Hepatocyte (in vitro differentiated cells): Measurements from ENCODE around the gene WNT7B. TPM values are rescaled to one million over a fixed set of nuclear protein-coding genes. Genes with fewer than 3 reads are reported as not detected.

ENCODE experiments used
- DNase-seq: peaks from one replicate; pipeline ENCODE4 v3.0.0-alpha.2; 2016; ENCODE audit warnings: low spot score
- H2AFZ ChIP-seq: fragments of 200-600 bp; sonication (generic); 2 replicates; pipeline ENCODE4 v1.6.0; 2016; ENCODE audit warnings: antibody characterized with exemption, mild to moderate bottlenecking
- H3K27ac ChIP-seq: fragments of 200-600 bp; sonication (generic); 2 replicates; pipeline ENCODE4 v1.5.1; 2016; ENCODE audit warnings: mild to moderate bottlenecking
- H3K27me3 ChIP-seq: fragments of 200-600 bp; sonication (generic); 2 replicates; pipeline ENCODE4 v1.6.1; 2016
- H3K36me3 ChIP-seq: fragments of 200-600 bp; sonication (generic); replicated peaks from 2 replicates; pipeline ENCODE4 v1.5.1; 2016; ENCODE audit warnings: low read depth; ENCODE audit not compliant: insufficient read depth
- H3K4me1 ChIP-seq: fragments of 200-600 bp; sonication (generic); 2 replicates; pipeline ENCODE4 v1.5.1; 2016; ENCODE audit warnings: mild to moderate bottlenecking, moderate library complexity; ENCODE audit not compliant: insufficient read depth
- H3K4me2 ChIP-seq: fragments of 200-600 bp; sonication (generic); 2 replicates; pipeline ENCODE4 v1.6.0; 2016
- H3K4me3 ChIP-seq: fragments of 200-600 bp; sonication (generic); 2 replicates; pipeline ENCODE4 v1.5.1; 2016; ENCODE audit warnings: mild to moderate bottlenecking
- H3K79me2 ChIP-seq: fragments of 200-600 bp; sonication (generic); 2 replicates; pipeline ENCODE4 v1.6.0; 2017; ENCODE audit warnings: mild to moderate bottlenecking
- H3K9me2 ChIP-seq: fragments of 200-600 bp; sonication (generic); replicated peaks from 2 replicates; pipeline ENCODE4 v1.6.0; 2017; ENCODE audit warnings: mild to moderate bottlenecking; ENCODE audit not compliant: insufficient read depth
- H3K9me3 ChIP-seq: fragments of 200-600 bp; sonication (generic); 2 replicates; pipeline ENCODE4 v1.5.1; 2016; ENCODE audit warnings: low read depth, mild to moderate bottlenecking
- H4K20me1 ChIP-seq: fragments of 200-600 bp; sonication (generic); 2 replicates; pipeline ENCODE4 v1.6.0; 2016; ENCODE audit warnings: mild to moderate bottlenecking; ENCODE audit not compliant: insufficient read depth, poor library complexity, severe bottlenecking
- EZH2 ChIP-seq: fragments of 200-600 bp; sonication (generic); IDR thresholded peaks from 2 replicates; pipeline ENCODE4 v1.6.1; 2016; ENCODE audit warnings: antibody characterized with exemption, mild to moderate bottlenecking, borderline replicate concordance
- EZH2phosphoT487 ChIP-seq: fragments of 200-600 bp; sonication (generic); IDR thresholded peaks from one replicate; pipeline ENCODE4 v1.6.1; 2018; ENCODE audit warnings: antibody characterized with exemption, mild to moderate bottlenecking, low read depth, moderate library complexity; ENCODE audit not compliant: unreplicated experiment, severe bottlenecking
- WGBS: methylation state at CpG from one replicate; pipeline ENCODE4 v1.1.6; 2016; ENCODE audit warnings: low lambda C conversion rate; ENCODE audit errors: missing lambda C conversion rate; 5-methylcytosine and 5-hydroxymethylcytosine counted together
- polyA plus RNA-seq: library from polyadenylated mRNA; unstranded; fragments of >200 nt; fragmentation: Nextera tagmentation; extraction: Ambion mirVana; gene quantifications from 2 replicates; pipeline ENCODE4 v1.2.1, GENCODE V29; 2016
- total RNA-seq: library from RNA; depleted of rRNA; stranded (reverse); fragments of >200 nt; gene quantifications from 2 replicates; pipeline ENCODE4 v1.2.3, GENCODE V29; 2014
- TF ChIP-seq, protein P1 (sequence below): fragments of 200-600 bp; sonication (generic); IDR thresholded peaks from 2 replicates; pipeline ENCODE4 v1.5.1; 2016; ENCODE audit warnings: antibody characterized with exemption, mild to moderate bottlenecking; ENCODE audit not compliant: poor library complexity

Gene WNT7B
- total and polyA plus RNA-seq, 2 experiments from 2014 or later: 1.9 to 2.4 TPM

DNA sequence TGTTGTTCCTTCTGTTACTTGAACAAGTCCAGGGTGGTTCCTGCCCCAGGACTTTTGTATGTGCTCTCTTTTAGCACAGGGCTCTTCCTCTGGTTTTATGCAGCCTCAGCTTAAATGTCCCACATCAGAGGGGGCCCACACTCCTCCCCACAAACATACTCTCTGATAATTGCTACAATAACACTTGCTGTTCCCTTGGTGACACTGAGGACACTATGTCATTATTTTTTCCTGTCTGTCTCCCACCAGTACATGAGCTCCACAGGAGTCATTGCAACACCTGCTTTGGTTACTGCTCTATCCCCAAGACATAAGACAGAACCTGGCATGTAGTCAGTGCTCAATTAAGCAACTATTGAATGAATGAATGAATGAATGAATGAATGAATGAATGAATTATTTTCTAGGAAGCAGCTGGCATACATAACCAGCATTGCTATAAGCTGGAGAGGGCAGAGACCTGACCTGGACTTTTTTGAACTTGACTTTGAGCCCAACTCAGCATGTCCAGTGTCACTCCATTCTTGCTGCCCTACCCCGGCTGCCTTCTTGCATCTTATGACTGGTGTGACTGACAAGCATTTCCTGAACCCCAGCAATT is 7.5 kb upstream of the WNT7B start:
- Histone ChIP-seq H3K27me3 (no peaks in the 10 kb centered on the region), H3K27ac (no peak overlapping the region), H3K9me3 (no peaks in the 10 kb centered on the region), H3K4me1 (no peaks in the 10 kb centered on the region), H3K4me3 (no peak overlapping the region), H3K79me2 (no peaks in the 10 kb centered on the region), H2AFZ (no peak overlapping the region), H3K4me2 (no peak overlapping the region), H3K36me3 (no peaks in the 10 kb centered on the region), H3K9me2 (no peaks in the 10 kb centered on the region), H4K20me1 (no peaks in the 10 kb centered on the region)
- no peak for DNase-seq
- no peak for TF ChIP-seq EZH2
- TF ChIP-seq, protein P1, sequence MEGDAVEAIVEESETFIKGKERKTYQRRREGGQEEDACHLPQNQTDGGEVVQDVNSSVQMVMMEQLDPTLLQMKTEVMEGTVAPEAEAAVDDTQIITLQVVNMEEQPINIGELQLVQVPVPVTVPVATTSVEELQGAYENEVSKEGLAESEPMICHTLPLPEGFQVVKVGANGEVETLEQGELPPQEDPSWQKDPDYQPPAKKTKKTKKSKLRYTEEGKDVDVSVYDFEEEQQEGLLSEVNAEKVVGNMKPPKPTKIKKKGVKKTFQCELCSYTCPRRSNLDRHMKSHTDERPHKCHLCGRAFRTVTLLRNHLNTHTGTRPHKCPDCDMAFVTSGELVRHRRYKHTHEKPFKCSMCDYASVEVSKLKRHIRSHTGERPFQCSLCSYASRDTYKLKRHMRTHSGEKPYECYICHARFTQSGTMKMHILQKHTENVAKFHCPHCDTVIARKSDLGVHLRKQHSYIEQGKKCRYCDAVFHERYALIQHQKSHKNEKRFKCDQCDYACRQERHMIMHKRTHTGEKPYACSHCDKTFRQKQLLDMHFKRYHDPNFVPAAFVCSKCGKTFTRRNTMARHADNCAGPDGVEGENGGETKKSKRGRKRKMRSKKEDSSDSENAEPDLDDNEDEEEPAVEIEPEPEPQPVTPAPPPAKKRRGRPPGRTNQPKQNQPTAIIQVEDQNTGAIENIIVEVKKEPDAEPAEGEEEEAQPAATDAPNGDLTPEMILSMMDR: no peak
- no peak for TF ChIP-seq EZH2phosphoT487
- WGBS: 94% methylated on average over 1 of the region's 1 CpG

DNA sequence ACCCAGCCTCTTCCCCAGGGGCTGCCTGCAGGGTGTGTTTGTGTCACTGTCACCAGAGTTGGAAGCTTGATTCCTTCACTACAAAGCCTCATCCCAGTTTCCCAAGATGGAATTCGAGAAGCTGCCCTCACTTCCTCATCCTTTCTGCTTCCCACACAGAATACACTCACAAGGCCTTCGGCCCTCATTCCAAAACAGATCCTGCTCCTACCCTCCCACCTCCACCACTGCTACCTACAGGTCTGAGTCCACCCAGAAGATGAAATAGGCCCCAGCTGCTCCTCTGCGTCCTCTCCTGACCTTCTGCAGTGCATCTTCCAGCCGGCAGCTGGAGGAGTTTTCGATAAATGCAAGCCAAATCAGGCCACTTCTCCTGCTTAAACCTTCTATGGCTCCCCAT is 6.8 kb upstream of the WNT7B start:
- DNase-seq: no peak
- Histone ChIP-seq H3K9me2 (no peaks in the 10 kb centered on the region), H2AFZ (no peak overlapping the region), H3K36me3 (no peaks in the 10 kb centered on the region), H3K27ac (no peak overlapping the region), H3K9me3 (no peaks in the 10 kb centered on the region), H3K79me2 (no peaks in the 10 kb centered on the region), H3K4me2 (no peak overlapping the region), H3K4me3 (no peak overlapping the region), H3K4me1 (no peaks in the 10 kb centered on the region), H3K27me3 (no peaks in the 10 kb centered on the region), H4K20me1 (no peaks in the 10 kb centered on the region)
- WGBS: 91% methylated on average over 5 of the region's 5 CpGs
- no peak for TF ChIP-seq EZH2
- no peak for TF ChIP-seq EZH2phosphoT487
- TF ChIP-seq, protein P1: no peak

DNA sequence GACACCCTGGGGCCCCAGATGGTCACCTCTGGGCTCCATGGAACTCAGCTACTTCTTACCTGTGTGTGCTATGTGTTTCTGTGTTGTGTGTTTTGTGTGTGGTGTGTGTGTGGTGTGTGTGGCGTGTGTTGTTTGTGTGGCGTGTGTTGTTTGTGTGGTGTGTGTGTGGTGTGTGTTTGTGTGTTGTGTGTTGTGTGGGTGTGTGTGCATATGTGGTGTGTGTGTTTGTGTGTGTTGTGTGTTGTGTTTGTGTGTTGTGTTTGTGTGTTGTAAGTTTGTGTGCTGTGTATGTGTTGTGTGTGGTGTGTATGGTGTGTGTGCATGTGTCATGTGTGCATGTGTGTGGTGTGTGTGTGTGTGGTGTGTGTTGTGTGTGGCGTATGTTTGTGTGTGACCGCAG is 3.8 kb upstream of the WNT7B start:
- H3K9me2 ChIP-seq: no peaks in the 10 kb centered on the region
- no peaks in the 10 kb centered on the region for H3K9me3 ChIP-seq
- no peak for TF ChIP-seq EZH2phosphoT487
- TF ChIP-seq, protein P1: no peak
- TF ChIP-seq EZH2: no peak
- H4K20me1 ChIP-seq: no peaks in the 10 kb centered on the region
- peaks cover 8% of the 10 kb centered on the region for H3K4me1 ChIP-seq
- DNase-seq: no peak
- 89% methylated on average over 4 of the region's 4 CpGs for WGBS
- H3K79me2 ChIP-seq: no peaks in the 10 kb centered on the region
- peaks cover 19% of the 10 kb centered on the region for H3K27me3 ChIP-seq
- no peak overlapping the region for H3K27ac ChIP-seq
- no peaks in the 10 kb centered on the region for H3K36me3 ChIP-seq
- no peak overlapping the region for H3K4me3 ChIP-seq
- H3K4me2 ChIP-seq: no peak overlapping the region
- no peak overlapping the region for H2AFZ ChIP-seq

DNA sequence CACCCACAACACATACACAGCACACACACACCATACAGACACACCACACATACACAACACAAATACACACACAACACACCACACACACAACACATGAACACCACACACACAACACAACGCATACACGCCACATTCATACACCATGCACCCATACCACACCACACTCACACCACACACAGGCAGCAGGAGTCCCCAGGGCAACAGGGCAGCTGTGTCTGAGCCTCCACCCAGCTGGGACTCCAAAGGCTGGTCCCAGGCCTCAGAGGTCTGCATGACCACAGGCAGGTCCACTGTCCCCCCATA is 3.3 kb upstream of the WNT7B start:
- no peak overlapping the region for H3K4me2 ChIP-seq
- DNase-seq: no peak
- H3K36me3 ChIP-seq: no peaks in the 10 kb centered on the region
- peaks cover 8% of the 10 kb centered on the region for H3K4me1 ChIP-seq
- no peaks in the 10 kb centered on the region for H3K9me2 ChIP-seq
- no peaks in the 10 kb centered on the region for H3K9me3 ChIP-seq
- TF ChIP-seq EZH2phosphoT487: no peak
- TF ChIP-seq, protein P1: no peak
- no peak for TF ChIP-seq EZH2
- no peak overlapping the region for H2AFZ ChIP-seq
- H3K4me3 ChIP-seq: no peak overlapping the region
- peaks cover 23% of the 10 kb centered on the region for H3K27me3 ChIP-seq
- no peaks in the 10 kb centered on the region for H3K79me2 ChIP-seq
- H3K27ac ChIP-seq: no peak overlapping the region
- H4K20me1 ChIP-seq: no peaks in the 10 kb centered on the region
- WGBS: 100% methylated on average over 2 of the region's 2 CpGs
